Activated CD8-positive, alpha-beta memory T cell treated with anti-CD3 and anti-CD28 coated beads, Interleukin-2, amount 50 U/mL, for 1 hour (primary cell): Measurements from ENCODE around the gene CHD6.
A peak's percentile ranks its signal among the peaks of the same experiment; 100 is the strongest.

ENCODE experiments used
- DNase-seq: peaks from one replicate; pipeline ENCODE4 v3.0.0-alpha.2; 2020; ENCODE audit errors: extremely low read depth

The CHD6 gene

DNA sequence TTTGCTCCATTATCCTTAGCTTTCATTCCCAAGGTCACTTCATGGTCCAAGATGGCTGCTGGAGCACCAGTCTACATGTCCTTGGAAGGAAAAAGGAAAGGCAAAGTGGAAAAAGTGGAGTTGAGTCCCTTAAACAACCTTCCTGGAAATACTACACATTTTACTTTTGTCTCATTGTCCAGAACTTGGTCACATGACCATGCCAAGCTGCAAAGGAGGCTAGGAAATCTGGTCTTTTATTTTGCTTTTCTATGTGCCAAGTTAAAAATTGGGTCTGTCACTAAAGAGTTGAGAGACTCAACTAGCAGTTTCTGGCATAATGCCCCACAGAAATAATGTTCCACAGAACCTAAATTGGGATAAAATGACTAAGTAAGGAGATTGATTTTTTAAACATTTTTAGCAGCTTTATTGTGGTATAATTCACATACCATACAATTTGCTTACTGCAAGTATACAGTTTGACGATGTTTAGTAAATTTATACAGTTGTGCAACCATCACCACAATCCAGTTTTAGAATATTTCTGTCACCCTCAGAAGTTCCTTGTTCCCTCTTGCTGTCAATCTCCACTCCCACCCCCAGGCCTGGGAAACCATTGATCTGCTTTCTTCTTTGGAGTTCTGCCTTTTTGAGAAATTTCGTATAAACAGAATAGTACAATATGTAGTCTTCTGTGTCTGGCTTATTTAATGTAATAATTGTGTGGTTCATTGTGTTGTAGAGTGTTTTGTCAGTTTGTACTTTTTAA, 5.6 kb upstream of the CHD6 start:
- no peak for DNase-seq

DNA sequence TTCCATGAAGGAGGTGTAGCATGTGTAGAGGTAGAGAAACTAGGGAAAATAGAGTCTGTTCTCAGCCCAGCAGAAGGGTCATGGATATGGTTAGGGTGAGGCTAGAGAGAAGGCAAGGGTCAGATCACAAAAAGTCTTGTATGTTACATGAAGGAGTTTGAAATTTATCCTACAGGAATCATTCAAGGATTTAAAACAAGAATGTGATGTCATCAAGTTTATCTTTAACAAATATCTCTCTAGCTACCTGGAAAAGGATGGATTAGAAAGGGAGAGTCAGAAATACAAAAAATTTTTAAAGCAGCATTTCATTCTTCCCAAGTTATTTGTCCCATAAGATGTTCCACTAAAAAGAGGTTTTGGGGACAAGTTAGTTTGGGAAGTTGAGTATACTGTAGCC, 4.4 kb upstream of the CHD6 start:
- no peak for DNase-seq

DNA sequence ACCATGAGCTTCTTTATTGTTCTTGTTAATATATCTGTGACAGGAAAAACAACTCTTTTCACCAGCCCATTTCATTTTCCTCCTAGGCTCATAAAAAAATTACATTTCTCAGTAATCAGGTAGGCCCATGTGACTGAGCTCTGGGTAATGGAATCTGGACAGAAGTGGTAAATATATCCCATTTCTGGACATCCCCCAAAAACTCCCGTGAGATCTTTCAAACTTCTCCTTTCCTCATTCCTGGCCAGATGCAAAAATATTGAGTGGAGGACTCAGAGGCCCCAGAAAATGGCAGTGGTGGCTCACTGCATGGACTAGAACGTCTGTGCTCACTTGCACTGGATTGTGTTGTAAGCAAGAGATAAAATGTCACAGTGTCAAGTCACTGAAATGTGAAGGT, 3.8 kb upstream of the CHD6 start:
- no peak for DNase-seq

DNA sequence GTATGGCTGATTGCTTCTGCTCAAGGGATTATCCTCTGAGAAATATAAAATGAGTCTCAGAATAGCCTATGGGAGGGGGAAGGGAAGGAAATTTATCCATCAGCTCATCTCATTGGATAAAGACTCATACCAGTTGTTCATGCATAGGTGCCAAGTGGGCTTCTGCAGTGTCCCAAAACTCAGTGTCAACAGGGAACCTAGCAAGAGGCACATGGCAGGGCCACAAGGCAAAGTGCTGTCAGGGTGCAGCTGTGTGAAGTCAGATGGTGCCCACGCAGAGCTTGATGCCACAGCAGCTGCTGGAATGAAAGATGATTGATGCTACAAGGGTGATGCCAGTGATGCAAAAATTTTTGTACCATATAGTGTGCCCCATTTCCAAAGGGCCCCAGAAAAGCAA, 3.2 kb upstream of the CHD6 start:
- DNase-seq: no peak

DNA sequence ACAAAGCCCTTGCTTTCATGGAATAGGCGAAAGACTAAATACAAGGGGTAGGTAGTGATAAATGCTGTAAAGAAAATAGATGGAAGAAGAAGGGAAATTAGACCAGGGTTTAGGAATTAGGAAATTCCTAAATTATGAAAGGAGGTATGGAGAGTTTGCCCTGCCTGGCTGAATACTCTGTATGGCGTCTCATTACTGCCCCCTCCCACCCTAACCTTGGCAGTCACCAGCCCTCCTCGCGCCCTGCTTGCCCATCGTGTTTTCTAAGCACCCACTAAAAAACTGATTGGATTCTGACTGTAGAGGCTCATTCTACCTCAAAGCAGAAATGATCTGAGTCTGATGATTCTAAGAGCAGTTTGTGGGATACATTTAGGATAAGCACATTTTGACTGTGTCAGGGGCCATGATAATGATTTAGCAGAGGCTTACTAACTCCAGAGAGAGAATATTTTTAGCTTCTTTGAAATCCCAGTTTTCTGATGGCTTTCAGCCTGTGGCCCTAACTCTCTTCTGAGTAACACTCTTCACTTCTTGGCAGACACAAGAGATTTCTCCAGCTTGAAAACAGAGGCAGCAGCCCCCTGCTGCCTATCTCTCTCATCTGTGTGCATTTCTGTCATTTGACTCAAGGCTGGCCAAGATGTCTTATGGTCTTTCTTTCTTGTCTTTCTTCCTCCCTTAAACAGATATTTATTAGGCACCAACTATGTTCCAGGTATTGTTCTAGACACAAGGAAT, 1.4 kb upstream of the CHD6 start:
- no peak for DNase-seq

DNA sequence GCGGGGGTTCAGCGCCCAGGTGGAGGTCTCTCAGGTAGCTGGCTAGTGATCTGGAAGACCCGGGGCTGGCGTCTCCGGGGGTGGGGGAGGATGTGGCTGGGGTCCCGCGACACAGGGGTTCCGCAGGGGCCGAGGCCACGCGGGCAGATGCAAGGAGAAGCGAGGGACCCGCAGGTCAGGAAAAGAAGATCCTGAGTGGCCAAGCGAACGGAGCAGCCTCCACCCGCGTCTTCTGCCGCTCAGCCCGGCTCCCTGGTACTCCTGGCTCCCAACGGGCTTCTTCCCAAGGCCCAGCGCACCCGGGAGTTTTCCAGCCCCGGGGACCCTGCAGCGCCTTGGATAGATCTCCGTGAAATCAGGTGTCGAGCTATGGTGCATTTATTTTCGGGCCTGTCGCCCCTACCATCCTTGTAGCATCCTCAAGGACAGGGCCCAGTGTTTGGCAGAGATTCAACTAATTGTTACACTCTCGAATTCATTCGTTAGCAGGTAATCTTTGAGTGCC, 682 bp upstream of the CHD6 start:
- no peak for DNase-seq

DNA sequence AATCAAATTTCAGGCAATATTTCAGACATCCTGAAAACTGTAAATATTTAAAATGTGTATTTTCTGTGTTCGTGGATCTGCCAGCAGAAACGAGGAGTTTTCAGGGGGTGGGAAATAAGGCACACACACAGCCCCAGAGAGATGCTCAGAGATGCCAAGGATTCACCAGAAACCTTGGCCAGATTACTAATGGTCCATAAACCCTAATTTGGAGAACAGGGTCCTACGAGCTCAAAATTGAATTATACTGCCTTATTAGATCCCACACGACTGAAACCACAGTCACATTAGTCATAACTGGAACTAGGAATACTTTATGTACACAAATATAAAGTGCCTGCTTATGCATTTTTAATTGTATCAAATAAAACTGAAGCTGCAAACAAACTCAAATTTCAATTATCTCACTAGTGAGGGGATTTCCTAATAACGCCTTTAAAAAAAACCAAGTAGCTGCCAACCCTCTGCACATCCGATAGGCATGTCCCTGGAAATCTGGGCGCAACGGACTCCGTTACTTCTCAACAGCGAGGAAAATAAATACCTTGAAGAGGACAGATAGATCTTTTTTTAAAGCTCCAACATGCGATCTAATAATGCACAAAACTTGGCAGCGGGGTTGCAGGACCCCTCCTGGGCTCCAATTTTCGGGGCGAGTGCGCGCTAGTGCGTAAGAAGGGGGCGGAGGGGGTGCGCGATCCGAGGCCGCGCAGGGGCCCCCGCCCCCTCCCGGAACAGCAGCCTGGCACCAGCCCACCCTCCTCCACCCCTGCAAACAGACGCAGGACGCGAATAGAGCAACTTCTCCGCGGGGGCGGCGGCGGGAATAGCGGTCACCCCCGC, 897 bp downstream of the CHD6 start:
- DNase-seq: peak; percentile 17

DNA sequence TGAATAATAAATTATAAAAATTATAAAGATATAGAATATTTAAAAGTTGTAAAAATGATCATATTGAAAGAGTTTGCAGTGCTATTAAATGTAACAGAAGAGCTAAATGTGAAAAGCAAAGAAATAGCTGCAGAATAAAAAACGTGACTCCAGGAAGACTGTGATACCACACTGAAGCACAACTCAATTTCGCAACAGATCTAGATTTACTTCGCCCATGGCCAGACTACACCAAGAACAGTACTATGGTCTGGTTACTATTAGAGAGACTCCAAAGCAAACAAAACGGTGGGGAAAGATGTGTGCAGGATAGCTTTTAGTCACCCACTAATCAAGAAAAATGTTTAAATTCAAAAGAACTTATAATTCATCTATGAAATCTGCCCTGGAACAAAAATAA, 1.9 kb downstream of the CHD6 start:
- DNase-seq: no peak

DNA sequence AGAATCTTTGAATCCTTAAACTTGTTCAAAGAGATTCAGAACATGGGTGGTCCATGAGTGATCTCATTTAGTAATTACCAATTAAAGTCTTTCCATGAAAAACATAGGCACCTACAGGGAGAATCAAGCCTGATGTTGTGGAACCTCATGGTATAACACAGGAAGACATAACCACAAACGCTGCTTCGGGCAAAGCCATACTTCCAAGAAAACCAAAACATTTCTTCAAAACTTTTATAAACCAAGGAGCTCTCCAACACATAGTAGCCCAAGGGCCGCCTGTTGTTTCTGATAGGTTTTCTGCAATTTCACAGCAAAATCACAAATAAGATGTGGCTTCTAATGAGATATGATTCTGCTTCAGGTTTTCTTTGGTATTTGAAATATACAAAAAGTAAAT, 2.5 kb downstream of the CHD6 start:
- DNase-seq: no peak

DNA sequence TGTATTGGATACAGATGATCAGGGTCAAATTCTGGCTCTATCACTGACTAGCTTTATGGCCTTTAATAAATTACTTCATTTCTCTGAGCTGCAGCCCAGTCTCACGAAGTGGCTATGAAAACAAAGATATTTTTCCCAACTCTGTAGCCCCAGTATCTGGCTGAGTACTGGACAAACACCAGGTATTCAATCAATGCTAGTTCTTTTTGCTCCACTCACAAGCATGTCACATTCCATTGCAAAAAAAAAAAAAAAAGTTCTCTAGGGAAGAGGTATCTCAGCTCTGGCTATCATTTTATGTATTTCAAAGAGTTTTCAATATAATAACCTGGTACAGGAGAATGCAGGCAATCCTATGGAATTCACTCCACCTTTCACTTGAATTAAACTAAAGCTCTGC, 3.1 kb downstream of the CHD6 start:
- no peak for DNase-seq

DNA sequence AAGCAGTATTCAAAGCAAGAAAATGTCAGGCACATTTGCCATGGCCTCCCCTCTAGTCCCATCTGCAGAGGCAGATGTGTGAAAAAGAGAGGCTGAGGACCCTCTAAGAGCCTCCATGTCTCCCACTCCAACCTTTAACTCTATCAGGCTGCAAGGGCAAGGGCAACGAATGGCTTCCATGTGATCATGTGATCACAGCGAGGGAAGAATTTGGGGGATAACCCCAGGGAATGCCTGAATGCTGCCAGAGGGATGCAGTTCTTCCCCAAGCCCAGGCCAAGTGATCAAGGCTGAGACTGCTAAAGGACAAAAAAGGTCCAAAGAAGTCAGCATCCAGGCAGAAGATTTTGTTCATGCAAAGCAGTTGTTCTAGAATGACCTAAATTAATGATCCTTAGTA, 4.9 kb downstream of the CHD6 start:
- DNase-seq: no peak

DNA sequence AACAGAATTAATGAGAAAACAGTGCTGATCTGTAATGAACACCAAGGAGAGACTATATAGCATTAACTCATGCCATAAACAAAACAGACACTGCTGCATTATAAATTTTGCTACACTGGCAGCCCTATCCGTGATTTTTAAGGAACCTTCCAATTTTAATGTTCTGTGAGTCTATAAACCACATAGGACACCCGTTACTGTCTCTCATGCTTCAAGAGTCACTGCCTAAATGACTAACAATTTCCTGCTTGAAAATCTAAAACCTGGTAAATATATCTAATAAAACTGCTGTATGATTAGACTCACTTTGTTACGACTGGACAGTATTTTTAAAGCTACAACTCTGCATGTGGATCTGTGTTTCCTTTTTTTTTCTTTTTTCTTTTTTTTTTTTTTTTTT, 8.7 kb downstream of the CHD6 start:
- no peak for DNase-seq

DNA sequence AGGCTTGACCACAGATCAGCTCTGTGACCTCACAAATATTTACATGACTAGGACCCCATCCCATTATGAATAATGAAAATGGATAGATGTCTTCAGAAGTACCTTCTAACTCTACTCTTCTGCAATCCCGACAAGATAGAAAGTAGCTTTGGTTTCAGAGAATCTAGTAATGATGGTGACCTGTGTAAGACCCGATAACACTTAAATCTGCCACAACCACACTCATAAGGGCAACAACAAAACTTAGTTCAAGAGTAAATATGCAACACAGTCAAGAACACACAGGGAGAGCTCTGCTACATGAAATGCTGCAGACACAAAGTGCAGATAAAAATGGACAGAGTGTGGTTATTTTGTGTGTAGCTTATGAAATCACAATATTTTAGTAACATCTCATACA, 9.6 kb downstream of the CHD6 start:
- no peak for DNase-seq

DNA sequence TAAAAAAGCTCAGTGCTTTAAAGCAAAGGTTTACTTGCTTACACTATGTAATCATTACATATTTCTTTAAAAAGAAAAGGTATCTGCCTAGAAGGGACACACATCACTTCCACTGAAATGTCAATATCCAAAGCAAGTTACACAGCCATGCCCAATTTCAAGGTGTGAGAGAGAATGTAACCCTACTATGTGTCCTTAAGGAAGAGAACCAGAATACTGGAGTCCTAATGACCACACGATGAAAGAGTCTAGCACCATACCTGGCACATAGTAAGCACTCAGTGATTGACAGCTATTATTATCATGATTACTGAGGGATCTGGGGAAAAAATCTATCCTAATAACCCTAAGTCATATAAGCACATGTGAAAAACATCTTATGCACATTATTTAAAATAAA, 10.4 kb downstream of the CHD6 start:
- no peak for DNase-seq

DNA sequence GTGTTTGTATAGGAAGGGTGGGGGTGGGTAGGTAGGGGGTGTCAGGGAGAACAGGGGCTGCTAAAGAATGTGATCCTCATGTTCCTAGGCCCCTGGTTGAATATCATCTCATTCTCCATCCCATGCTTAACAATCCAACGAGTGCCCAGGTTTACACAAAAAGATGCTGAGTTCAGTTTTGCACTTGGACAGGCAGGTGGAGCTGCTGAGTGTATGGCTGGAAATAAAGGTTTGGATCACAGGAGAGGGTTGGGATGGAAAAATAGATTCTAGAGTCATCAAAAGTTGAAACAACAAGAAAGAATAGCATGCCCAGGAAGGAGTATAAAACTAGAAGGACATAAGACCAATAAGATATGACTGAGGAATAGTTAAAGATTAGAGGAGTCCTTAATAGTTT, 14.2 kb downstream of the CHD6 start:
- DNase-seq: no peak

DNA sequence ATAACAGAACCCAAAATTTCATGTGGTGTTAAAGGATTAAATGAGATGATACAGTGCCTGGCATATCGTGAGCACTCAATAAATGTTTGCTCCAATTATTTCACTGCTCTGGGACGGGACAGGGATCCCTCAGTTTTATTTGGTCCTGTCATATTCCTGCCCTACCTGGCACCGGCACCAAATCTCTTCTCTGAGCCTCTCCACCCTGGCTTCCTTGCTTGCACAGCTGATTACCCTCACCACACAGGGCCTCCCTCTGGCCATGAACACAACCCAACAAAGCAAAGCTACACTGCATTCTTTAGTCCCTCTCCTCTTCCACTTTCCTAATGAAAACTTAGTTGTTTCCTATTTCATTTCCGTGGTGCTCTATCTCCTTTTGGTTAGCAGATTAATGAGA, 16.4 kb downstream of the CHD6 start:
- no peak for DNase-seq

DNA sequence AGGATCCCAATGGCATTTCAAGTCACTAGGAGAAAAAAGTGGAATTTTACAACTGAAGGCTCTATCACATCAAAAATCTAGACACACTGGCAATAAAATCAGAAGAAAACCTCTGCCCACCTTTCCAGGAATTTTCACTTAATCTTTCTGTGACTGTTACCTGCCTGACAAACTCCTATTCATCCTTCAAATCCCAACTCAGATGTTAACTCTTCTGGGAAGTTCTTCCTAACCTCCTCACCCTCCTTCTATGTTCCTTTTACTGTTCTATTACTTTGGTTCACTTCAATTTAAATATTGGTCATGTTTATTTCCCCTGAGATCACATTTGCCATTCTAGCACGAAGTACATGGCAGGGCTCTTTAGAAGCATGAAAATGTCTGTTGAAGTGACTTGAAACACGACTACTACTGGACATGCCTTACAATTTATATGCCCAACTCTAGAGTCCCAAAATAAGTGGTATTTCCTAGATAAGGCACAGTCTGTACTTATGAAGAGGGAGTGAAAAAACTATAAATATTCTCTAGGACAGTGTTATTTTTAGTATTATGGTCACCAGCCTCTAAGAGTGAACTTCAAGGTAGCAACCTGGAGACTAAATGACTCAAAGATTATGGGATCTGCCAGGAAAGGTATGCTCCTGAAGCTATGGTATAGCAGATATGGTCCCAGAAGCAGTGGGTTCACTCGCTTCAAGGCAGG, 17.1 kb downstream of the CHD6 start:
- no peak for DNase-seq

DNA sequence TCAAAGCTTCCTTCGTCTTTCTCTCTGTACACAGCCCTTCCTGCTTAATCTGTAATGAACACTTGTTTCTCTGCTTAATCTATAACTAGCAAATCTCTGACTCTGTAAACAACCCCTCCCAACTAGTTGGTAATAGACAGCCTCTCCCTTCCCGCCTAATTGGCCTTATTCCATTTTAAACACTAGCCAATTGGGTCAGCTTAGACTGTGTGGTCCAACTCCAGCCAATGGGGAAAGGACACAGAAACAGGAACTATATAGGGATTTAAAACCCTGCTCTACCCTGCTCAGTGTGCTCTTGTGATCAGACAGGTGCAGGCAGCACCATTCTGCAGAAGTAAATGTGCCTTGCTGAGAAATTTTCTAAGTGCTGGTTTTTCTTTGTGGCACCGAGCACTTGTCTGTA, 18.5 kb downstream of the CHD6 start:
- no peak for DNase-seq

DNA sequence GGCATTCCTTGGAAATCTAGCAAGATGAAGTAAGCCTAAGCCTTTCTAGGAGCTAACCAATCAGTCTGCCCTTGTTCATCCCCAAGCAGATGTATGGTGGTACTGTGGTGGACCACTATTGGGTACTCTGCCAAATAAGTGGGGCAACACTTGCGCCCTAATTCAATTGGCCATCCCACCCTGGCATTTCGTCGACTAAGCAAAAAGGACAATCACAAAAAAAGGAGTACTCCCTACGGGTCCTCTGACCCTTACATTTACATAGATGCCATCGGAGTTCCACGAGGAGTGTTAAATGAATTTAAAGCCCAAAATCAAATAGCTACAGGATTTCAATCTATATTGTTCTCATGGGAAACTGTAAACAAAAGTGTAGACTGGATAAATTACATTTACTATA, 19.5 kb downstream of the CHD6 start:
- DNase-seq: no peak

DNA sequence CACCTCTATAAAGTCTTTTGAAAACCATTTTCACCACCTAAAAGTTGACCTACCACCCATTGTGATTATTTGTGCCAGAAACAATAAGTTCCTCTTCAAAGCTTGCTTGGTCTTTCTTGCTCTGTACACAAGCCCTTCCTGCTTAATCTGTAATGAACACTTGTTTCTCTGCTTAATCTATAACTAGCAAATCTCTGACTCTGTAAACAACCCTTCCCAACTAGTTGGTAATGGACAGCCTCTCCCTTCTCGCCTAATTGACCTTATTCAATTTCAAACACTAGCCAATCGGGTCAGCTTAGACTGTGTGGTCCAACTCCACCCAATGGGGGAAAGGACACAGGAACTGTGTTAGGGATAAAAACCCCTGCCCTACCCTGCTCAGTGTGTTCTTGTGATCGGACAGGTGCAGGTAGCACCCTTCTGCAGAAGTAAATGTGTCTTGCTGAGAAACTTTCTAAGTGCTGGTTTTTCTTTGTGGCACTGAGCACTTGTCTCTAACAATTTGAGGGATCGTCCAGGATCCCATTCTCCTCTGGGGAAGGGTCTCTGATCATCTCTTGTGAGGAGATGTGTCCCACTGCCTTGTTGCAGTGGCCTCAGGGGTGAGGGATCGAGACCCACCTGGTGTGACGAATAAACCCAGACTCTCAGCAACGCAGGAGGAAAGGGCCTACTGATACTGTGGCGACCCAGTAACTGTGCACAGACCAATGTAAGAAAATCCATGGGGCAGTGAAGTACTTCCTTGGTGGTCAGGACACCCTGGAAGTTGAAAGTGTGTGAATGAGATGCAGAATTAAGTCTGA, 23.5 kb downstream of the CHD6 start:
- no peak for DNase-seq
